ENCODE measurements around the gene OIP5. TPM values are rescaled to one million over a fixed set of nuclear protein-coding genes. Genes with fewer than 3 reads are reported as not detected.

The OIP5 gene
- total and polyA plus RNA-seq, 9 of the 15 experiments (the other 6 are each of a cell fraction or from before 2014, with no cell fraction given), result 8.3 to 54.8 (median 35.3) TPM

DNA sequence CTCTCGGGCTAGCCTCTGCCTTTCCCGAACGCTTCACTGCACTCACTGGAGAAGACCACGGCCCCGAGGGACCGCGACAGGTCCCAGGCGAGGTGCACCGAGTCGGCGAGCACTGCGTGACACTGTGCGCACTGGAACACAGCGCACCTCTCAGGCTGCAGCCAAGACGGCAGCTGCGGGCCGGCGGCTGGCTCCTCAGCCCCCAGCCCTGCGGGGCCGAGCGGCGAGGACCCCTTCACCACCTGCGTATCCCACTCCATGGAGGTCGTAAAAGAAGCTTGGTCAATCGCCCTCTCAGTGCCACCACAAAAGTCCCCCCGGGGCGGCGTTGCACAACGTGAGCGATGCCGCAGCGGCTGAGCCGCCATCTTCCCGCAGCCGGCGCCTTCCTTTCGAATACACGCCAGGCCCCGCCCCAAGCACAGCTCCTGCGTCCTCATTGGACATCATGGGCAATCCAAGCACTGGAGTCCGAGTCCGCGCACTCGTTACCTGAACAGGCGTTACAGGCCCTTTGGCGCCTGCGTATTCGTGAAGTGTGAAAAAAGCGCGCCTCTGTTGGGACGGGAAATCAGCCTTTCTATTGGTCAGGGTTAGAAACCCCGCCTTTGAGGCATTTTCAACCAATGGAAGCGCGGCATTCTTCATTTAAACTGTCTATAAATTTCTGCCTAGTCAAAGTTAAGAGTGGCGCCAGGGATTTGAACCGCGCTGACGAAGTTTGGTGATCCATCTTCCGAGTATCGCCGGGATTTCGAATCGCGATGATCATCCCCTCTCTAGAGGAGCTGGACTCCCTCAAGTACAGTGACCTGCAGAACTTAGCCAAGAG is at the start of gene OIP5, which contains the start of gene NUSAP1 (continued):
- TF ChIP-seq ZNF764 (CRISPR knock-in tag; IDR thresholded peaks at IDR 0.05; ENCODE audit: low read depth), result no peak
- TF ChIP-seq KDM4B (IDR thresholded peaks at IDR 0.05; ENCODE audit: borderline replicate concordance in 2 of 2, low read depth in 1 of 2), result no peak
- TF ChIP-seq, protein P1, sequence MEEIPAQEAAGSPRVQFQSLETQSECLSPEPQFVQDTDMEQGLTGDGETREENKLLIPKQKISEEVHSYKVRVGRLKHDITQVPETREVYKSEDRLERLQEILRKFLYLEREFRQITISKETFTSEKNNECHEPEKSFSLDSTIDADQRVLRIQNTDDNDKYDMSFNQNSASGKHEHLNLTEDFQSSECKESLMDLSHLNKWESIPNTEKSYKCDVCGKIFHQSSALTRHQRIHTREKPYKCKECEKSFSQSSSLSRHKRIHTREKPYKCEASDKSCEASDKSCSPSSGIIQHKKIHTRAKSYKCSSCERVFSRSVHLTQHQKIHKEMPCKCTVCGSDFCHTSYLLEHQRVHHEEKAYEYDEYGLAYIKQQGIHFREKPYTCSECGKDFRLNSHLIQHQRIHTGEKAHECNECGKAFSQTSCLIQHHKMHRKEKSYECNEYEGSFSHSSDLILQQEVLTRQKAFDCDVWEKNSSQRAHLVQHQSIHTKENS (CRISPR knock-in tag; IDR thresholded peaks at IDR 0.05), result no peak
- TF ChIP-seq POLR2H (tag; IDR thresholded peaks at IDR 0.05; ENCODE audit: low read depth), result peak; percentile 97
- TF ChIP-seq, protein P2, sequence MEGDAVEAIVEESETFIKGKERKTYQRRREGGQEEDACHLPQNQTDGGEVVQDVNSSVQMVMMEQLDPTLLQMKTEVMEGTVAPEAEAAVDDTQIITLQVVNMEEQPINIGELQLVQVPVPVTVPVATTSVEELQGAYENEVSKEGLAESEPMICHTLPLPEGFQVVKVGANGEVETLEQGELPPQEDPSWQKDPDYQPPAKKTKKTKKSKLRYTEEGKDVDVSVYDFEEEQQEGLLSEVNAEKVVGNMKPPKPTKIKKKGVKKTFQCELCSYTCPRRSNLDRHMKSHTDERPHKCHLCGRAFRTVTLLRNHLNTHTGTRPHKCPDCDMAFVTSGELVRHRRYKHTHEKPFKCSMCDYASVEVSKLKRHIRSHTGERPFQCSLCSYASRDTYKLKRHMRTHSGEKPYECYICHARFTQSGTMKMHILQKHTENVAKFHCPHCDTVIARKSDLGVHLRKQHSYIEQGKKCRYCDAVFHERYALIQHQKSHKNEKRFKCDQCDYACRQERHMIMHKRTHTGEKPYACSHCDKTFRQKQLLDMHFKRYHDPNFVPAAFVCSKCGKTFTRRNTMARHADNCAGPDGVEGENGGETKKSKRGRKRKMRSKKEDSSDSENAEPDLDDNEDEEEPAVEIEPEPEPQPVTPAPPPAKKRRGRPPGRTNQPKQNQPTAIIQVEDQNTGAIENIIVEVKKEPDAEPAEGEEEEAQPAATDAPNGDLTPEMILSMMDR (IDR thresholded peaks at IDR 0.05 in 2 of 3, conservative IDR thresholded peaks at IDR 0.05 in 1 of 3; ENCODE audit: insufficient read depth in 2 of 3, low read depth in 1 of 3, low read length in 3 of 3), result peak in 1 of 3 experiments; percentile 83; a peak in 2 of 6 replicates
- TF ChIP-seq POLR2B (IDR thresholded peaks at IDR 0.05; ENCODE audit: low read depth, partially characterized antibody), result peak; percentile 90
- TF ChIP-seq, protein P3, sequence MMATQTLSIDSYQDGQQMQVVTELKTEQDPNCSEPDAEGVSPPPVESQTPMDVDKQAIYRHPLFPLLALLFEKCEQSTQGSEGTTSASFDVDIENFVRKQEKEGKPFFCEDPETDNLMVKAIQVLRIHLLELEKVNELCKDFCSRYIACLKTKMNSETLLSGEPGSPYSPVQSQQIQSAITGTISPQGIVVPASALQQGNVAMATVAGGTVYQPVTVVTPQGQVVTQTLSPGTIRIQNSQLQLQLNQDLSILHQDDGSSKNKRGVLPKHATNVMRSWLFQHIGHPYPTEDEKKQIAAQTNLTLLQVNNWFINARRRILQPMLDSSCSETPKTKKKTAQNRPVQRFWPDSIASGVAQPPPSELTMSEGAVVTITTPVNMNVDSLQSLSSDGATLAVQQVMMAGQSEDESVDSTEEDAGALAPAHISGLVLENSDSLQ (IDR thresholded peaks at IDR 0.05), result peak; percentile 84
- TF ChIP-seq EP400 (IDR thresholded peaks at IDR 0.05), result peak; percentile 98
- no peak for TF ChIP-seq PHB2 (IDR thresholded peaks at IDR 0.05; ENCODE audit: low read depth)
- peak; percentile 95 for TF ChIP-seq TBP (optimal IDR thresholded peaks at IDR 0.05; ENCODE audit: low read depth, low read length)
- TF ChIP-seq, protein P4, sequence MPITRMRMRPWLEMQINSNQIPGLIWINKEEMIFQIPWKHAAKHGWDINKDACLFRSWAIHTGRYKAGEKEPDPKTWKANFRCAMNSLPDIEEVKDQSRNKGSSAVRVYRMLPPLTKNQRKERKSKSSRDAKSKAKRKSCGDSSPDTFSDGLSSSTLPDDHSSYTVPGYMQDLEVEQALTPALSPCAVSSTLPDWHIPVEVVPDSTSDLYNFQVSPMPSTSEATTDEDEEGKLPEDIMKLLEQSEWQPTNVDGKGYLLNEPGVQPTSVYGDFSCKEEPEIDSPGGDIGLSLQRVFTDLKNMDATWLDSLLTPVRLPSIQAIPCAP (CRISPR knock-in tag; IDR thresholded peaks at IDR 0.05; ENCODE audit: borderline replicate concordance), result no peak
- TF ChIP-seq, protein P5, sequence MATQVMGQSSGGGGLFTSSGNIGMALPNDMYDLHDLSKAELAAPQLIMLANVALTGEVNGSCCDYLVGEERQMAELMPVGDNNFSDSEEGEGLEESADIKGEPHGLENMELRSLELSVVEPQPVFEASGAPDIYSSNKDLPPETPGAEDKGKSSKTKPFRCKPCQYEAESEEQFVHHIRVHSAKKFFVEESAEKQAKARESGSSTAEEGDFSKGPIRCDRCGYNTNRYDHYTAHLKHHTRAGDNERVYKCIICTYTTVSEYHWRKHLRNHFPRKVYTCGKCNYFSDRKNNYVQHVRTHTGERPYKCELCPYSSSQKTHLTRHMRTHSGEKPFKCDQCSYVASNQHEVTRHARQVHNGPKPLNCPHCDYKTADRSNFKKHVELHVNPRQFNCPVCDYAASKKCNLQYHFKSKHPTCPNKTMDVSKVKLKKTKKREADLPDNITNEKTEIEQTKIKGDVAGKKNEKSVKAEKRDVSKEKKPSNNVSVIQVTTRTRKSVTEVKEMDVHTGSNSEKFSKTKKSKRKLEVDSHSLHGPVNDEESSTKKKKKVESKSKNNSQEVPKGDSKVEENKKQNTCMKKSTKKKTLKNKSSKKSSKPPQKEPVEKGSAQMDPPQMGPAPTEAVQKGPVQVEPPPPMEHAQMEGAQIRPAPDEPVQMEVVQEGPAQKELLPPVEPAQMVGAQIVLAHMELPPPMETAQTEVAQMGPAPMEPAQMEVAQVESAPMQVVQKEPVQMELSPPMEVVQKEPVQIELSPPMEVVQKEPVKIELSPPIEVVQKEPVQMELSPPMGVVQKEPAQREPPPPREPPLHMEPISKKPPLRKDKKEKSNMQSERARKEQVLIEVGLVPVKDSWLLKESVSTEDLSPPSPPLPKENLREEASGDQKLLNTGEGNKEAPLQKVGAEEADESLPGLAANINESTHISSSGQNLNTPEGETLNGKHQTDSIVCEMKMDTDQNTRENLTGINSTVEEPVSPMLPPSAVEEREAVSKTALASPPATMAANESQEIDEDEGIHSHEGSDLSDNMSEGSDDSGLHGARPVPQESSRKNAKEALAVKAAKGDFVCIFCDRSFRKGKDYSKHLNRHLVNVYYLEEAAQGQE (IDR thresholded peaks at IDR 0.05; ENCODE audit: borderline replicate concordance), result no peak
- TF ChIP-seq, protein P5 (CRISPR knock-in tag; IDR thresholded peaks at IDR 0.05; ENCODE audit: low read depth), result 0 out of 2 replicates have a peak, but pooled peaks have one; percentile 64

Data from K562 (cell line).